Transverse colon (tissue), 4 donors: ENCODE data around the gene CCL22. TPM values are rescaled to one million over a fixed set of nuclear protein-coding genes. Genes with fewer than 3 reads are reported as not detected.

Source experiments
- DNase-seq: peaks from one replicate; pipeline ENCODE4 v3.0.0-alpha.2; 2019
- H3K27ac ChIP-seq, 4 donors: fragments of 200-600 bp; sonication (generic); 2 replicates each; pipeline ENCODE4 v1.5.1; 2016 to 2018; ENCODE audit warnings: inconsistent platforms in 4 of 4
- H3K27me3 ChIP-seq: fragments of 200-600 bp; sonication (generic); 2 replicates; pipeline ENCODE4 v1.5.1; 2017; ENCODE audit warnings: inconsistent platforms
- H3K36me3 ChIP-seq, 4 donors: fragments of 200-600 bp; sonication (generic); 2 replicates each; pipeline ENCODE4 v1.5.1; 2017 to 2019; ENCODE audit warnings: inconsistent platforms in 4 of 4
- H3K4me1 ChIP-seq, 4 donors: fragments of 200-600 bp; sonication (generic); 2 replicates each; pipeline ENCODE4 v1.5.1; 2017 to 2020; ENCODE audit warnings: inconsistent platforms in 4 of 4
- H3K4me3 ChIP-seq, 4 donors: fragments of 200-600 bp; sonication (generic); 1 replicate in 1 of 4; 2 replicates in 3 of 4; pipeline versions ENCODE4 v1.5.1 to v1.6.1; 2017 to 2019; ENCODE audit warnings: inconsistent platforms in 4 of 4
- H3K9me3 ChIP-seq, 2 donors: fragments of 200-600 bp; sonication (generic); 2 replicates each; pipeline ENCODE4 v1.5.1; 2017 to 2019; ENCODE audit warnings: inconsistent platforms in 2 of 2
- CTCF ChIP-seq, 5 experiments: fragments of 200-600 bp in 3 of 5; fragments of 450-650 bp in 2 of 5; sonication (generic) in 3 of 5; IDR thresholded peaks; 1 replicate in 2 of 5; 2 replicates in 3 of 5; pipeline ENCODE4 v1.5.1; 2016 to 2017; ENCODE audit warnings: antibody characterized with exemption in 5 of 5, inconsistent platforms in 3 of 5, mild to moderate bottlenecking in 2 of 5, moderate library complexity in 1 of 5
- EP300 ChIP-seq: sonication (generic); formaldehyde crosslinking; IDR thresholded peaks from one replicate; pipeline ENCODE4 v1.6.1; 2017; ENCODE audit warnings: antibody characterized with exemption, low read depth
- POLR2A ChIP-seq: fragments of 450-650 bp; IDR thresholded peaks from one replicate; pipeline ENCODE4 v1.6.1; 2016; ENCODE audit warnings: antibody characterized with exemption, mild to moderate bottlenecking, moderate library complexity
- POLR2AphosphoS5 ChIP-seq, 3 donors: sonication (generic); formaldehyde crosslinking; IDR thresholded peaks; one replicate each; pipeline ENCODE4 v1.6.1; 2016; ENCODE audit warnings: antibody characterized with exemption in 3 of 3
- WGBS, 2 donors: methylation state at CpG; one replicate each; pipeline ENCODE4 v1.1.5; 2018; ENCODE audit warnings: low coverage in 1 of 2; 5-methylcytosine and 5-hydroxymethylcytosine counted together
- in situ Hi-C, 4 donors: fragments of 200-750 bp; cut with MboI; loops; one replicate each; pipeline versions ENCODE4 v1.15.0 to v1.15.1; 2017; ENCODE audit warnings: low sequenced_read_pairs in 3 of 4, low pct_ligation_motif_present in 1 of 4, low pct_unique_long_range_greater_than_20kb in 1 of 4
- intact Hi-C: fragments of 100-400 bp; cut with DNase I; formaldehyde crosslinking; loops from one replicate; pipeline ENCODE4 v1.15.1; 2023; ENCODE audit warnings: low total_unique reads
- total RNA-seq, 4 donors: library from RNA; depleted of rRNA; stranded (reverse); fragments of >200 nt; gene quantifications; one replicate each; pipeline ENCODE4 v1.1.0, GENCODE V29; 2016

CCL22 gene
- under 1 TPM in 1 of 4 donors, not detected in 3; 0.64 TPM for total RNA-seq

- TF ChIP-seq EP300 (no peak), POLR2AphosphoS5 (IDR thresholded peaks at IDR 0.05) (no peak), POLR2A (no peak), CTCF (IDR thresholded peaks at IDR 0.05) (no peak)
- intact Hi-C loops (no loop called here), in situ Hi-C loops (no loop called here)
- H3K27ac ChIP-seq = no peak within 1 kb of the TSS
- 68% methylated on average over 9 of the region's 9 CpGs; no CpG with 5 or more reads in 1 of the 2 donors for WGBS, 2 donors
- H3K4me1 ChIP-seq = no peaks in the 10 kb centered on the region
- H3K27me3 ChIP-seq = no peaks in the 10 kb centered on the region
- H3K4me3 ChIP-seq = no peak within 1 kb of the TSS
- no peaks in the 10 kb centered on the region for H3K36me3 ChIP-seq
- no peaks in the 10 kb centered on the region for H3K9me3 ChIP-seq
- no peak for DNase-seq
These were observed at the start of gene CCL22 for GRCh38 chr16:57358527-57359095. Gene CCL22 (plus strand): TSS chr16:57358783. CDS start chr16:57358817, 34 bp downstream.

GRCh38 chr16:57310801-57311200, 47.8 kb upstream of the CCL22 start:
- no peaks in the 10 kb centered on the region for H3K36me3 ChIP-seq
- in situ Hi-C loops = no loop called here
- 49% methylated on average over 4 of the region's 4 CpGs; no CpG with 5 or more reads in 1 of the 2 donors for WGBS, 2 donors
- no peak overlapping the region for H3K27ac ChIP-seq
- peaks cover 0 to 14% (median 4%) of the 10 kb centered on the region in 4 donors for H3K4me1 ChIP-seq
- H3K4me3 ChIP-seq = no peak overlapping the region
- DNase-seq = no peak
- no peaks in the 10 kb centered on the region for H3K9me3 ChIP-seq
- intact Hi-C loops = no loop called here
- no peak for TF ChIP-seq EP300
- TF ChIP-seq CTCF (IDR thresholded peaks at IDR 0.05) = no peak
- no peak for TF ChIP-seq POLR2A
- no peak for TF ChIP-seq POLR2AphosphoS5 (IDR thresholded peaks at IDR 0.05)
- no peaks in the 10 kb centered on the region for H3K27me3 ChIP-seq

GRCh38 chr16:57313509-57313908, 45.1 kb upstream of the CCL22 start:
- Histone ChIP-seq H3K27me3 (no peaks in the 10 kb centered on the region), H3K4me1 (peaks cover 0 to 17% (median 4%) of the 10 kb centered on the region in 4 donors), H3K27ac (no peak overlapping the region), H3K9me3 (no peaks in the 10 kb centered on the region), H3K4me3 (no peak overlapping the region), H3K36me3 (no peaks in the 10 kb centered on the region)
- no peak for DNase-seq
- in situ Hi-C loops (no loop called here), intact Hi-C loops (no loop called here)
- TF ChIP-seq POLR2AphosphoS5 (IDR thresholded peaks at IDR 0.05) (no peak), EP300 (no peak), CTCF (IDR thresholded peaks at IDR 0.05) (no peak), POLR2A (no peak)
- 90 to 100% methylated on average over 2 of the region's 2 CpGs for WGBS, 2 donors

GRCh38 chr16:57314161-57314785, 44.3 kb upstream of the CCL22 start:
- TF ChIP-seq POLR2A = no peak
- no peak for TF ChIP-seq POLR2AphosphoS5 (IDR thresholded peaks at IDR 0.05)
- no peak for TF ChIP-seq EP300
- TF ChIP-seq CTCF (IDR thresholded peaks at IDR 0.05) = no peak
- H3K4me3 ChIP-seq = no peak overlapping the region
- H3K27ac ChIP-seq = no peak overlapping the region
- peaks cover 0 to 17% (median 4%) of the 10 kb centered on the region in 4 donors for H3K4me1 ChIP-seq
- no peaks in the 10 kb centered on the region for H3K36me3 ChIP-seq
- WGBS, 2 donors = 73% methylated on average over 1 of the region's 1 CpG; no CpG with 5 or more reads in 1 of the 2 donors
- intact Hi-C loops = no loop called here
- no peaks in the 10 kb centered on the region for H3K9me3 ChIP-seq
- no peaks in the 10 kb centered on the region for H3K27me3 ChIP-seq
- no peak for DNase-seq
- in situ Hi-C loops = no loop called here
